Measurements from ENCODE around the gene SLC22A14.
"Not testable (repeated sequence)": the region's sequence is repeated elsewhere in the genome, so short reads cannot be mapped to it uniquely, and the experiment has no call there.

The SLC22A14 gene

DNA sequence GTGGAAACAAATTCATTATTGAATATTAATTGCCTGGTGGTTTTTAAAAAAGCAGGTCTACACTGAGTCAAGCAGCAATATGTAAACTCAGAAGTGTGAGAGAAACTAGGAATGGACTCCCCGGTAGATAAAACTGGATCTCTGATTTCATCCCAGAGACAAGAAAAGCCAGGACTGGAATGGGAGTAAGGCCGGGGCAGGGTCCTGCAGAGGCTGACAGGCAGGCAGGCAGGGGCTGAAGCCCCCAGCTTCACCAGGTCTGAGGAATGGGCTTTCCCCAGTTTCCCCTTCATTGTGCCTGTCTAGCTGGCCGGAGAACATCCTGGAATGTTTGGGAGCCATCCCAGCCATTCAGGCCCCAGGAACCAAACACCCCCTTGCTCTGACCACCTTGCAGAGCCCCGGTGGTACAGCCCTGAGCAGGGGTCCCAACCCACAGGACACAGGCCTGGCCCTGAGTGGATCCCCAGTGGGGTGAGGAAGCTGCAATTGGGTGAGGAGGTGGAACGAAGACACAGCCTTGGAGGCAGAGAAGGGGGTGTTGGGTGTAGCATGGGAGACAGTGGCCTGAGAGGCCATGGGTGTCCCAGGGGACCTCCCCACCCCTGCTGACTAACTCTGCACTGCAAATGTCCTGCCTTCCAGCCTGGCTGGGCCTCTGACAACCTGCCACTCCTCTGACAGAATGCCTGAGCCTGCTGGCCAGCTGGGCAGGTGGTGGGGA is 32.8 kb downstream of the SLC22A14 start:
- DNase-seq: no peak

DNA sequence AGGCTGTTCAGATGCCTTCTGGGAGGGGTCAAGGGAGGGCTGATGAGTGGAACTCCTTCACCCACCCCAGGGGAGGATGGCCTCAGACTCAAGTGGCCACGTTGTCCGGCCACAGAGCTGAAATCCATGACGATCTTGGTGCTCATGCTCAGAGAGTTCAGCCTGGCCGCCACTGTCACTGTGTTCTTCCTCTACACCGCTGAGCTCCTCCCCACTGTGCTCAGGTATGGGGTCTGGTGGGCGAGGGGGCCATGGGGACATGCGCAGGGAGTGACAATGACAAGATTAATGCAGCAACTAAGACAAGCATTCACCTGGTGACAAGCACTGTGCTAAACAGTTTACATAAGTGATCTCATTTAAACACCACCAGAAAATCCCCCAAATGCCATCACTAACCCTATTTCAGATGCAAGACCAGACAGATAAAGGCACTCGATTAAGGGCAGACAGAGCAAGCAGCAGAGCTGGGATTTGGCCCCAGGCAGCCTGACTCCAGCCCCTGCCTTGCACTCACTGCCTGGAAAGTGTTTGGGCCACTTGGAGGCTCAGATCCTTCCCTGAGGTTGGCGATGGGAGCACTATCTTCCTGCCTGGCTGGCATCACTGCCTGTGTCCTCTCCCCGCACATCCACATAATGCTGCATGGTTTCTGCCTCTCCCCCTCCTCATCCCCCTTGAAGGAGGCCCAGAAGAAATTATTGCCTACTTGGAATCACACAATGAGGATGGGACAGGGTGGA is 33.6 kb downstream of the SLC22A14 start:
- no peak for DNase-seq

DNA sequence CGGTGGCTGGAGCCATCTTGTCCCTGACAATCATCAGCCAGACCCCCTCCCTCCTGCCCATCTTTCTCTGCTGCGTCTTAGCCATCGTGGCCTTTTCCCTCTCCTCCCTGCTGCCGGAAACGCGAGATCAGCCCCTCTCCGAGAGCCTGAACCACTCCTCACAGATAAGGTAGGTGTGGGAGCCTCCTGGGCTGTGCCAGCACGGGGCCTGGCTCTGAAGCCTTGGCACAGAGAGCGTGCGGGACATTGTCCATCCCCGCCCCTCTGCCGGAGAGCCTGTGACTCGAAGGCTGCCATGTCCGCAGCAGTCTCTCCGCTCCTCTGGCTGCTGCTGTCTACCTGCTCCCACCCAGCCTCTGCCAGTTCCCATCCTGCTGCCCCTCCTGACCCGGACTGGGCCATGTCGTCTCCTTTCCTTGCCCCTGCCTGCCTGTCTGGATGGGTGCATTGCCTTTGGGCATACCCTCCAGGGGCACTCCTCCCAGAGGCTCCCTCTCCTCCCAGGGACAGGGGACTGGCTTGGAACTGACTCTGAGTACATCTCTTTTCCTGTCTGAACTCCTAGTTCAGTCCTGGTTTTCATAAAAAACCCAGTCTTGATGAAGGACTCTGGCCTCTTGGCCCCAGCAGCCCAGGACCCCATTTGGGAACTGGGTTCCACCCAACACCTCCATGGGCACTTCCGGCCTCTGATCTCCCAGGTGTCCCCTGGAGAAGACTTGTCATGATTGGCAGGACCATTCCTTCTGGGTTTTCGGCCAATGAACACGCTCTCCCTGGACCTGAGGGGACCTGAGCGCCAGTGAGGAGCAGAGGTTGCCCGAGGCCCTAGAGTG is 34.5 kb downstream of the SLC22A14 start:
- no peak for DNase-seq

DNA sequence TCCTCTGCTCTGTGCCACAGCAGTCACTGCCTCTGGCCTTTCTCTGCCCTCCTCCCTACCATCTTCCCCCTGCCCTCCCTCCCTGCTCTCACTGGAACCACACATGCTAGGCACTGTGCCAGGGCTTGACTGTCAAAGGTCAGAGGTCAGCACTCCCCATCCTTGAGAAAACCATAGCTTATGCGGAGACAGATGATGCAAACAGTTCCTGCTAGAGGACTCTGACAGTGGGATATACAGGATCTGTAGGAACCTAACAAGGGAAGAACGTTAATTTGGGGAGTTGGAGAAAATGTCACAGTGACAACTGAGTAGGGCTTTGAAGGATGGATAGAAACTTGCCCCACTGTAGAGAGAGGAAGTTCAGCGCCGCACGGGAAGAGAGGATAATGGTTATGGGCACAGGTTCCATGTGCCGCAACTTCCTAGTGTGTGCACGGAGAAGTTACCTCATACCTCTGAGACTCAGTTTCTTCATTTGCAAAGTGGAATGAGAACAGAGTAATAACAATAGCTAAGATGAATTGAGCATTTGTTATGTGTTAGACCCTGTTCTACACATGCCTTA is 35.2 kb downstream of the SLC22A14 start:
- DNase-seq: no peak

DNA sequence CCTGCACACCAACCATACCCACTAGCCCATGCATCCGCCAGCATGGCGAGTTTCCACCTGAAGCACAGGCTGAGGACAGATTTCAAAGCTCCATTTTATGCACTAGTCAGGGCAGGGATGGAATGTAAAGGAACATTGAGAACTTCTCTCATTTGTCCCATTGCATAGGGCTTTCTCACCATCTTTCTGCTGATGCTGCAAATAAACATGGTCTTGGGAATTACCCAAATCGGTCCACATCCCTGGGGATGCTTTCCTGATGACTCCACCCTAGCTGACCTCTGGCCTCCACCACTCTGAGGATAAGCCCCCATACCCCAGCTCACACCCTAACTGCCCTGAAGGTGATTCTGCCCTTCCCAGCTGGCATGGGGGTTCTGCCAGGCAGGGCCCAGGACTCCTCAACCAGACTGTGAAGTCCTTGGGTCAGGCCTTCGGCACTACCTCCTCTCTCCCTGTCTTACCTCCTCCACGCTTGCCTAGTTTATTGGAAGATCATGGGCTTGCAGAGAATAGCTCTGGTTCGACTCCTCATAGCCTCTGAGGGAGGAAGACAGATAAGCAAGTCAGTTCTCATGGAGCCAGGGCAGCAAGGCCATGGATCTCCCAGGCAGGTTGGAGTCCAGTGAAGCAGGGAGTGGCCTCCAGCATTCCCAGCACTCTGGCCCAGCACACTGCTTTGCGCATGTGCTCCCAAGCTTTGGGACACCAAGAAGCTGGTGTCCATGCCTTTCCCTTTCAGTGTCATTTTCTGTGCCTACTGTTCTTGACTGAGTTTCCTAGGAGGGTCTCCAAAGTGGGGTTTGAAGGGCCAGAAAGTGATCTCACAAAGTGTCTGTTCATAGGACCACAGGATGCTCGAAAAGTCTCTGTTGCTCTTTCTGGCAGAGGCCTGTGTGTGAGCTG is 36.9 kb downstream of the SLC22A14 start:
- DNase-seq: no peak

DNA sequence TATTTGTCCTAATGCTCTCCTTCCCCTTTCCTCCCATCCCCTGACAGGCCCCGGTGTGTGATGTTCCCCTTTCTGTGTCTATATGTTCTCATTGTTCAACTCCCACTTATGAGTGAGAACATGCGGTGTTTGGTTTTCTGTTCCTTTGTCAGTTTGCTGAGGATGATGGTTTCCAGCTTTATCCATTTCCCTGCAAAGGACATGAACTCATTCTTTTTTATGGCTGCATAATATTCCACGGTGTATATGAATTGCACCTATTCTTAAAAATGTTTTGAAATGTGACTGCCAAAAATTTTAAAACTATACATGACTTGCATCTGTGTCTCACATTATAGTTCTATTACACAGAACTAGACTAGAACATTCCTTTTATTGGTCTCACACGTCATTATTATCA is 38.5 kb downstream of the SLC22A14 start:
- DNase-seq: not testable (repeated sequence)

DNA sequence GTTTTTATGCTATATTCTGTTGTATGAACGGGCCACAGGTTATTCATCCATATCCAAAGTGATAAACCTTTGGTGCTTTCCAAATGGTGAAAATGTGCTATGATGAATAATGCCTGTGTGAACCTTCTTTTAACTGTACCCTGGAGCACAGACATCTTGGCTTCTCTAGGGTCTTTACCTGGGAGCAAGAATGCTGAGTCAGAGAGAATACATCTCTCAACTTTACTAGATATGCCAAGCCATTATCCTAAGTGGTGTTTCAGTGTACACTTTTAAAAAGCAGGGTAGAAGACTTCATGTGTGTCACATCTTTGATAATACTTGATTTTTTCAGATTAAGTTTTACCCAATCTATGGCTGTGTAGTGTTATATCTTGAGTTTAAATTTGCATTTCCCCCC is 41.0 kb downstream of the SLC22A14 start:
- no peak for DNase-seq

DNA sequence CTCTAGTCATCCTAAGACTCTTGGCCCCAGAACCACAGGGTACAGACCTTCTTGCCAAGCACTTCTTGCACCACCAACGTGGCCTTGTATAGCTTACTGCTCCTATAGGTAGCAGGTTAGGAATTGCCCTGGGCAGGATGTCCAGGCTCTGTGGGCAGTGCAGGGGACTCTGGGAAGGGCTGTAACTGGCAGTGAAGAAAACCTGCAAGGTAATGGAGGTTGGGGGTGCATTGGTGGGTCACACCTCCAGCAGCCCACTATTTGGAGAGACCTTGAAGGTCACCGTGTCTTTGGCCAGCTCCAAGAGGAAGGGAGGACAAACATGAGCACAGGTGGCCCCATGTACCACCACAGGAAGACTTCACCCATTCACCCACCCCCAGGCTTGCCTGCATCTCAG is 43.2 kb downstream of the SLC22A14 start:
- DNase-seq: no peak

DNA sequence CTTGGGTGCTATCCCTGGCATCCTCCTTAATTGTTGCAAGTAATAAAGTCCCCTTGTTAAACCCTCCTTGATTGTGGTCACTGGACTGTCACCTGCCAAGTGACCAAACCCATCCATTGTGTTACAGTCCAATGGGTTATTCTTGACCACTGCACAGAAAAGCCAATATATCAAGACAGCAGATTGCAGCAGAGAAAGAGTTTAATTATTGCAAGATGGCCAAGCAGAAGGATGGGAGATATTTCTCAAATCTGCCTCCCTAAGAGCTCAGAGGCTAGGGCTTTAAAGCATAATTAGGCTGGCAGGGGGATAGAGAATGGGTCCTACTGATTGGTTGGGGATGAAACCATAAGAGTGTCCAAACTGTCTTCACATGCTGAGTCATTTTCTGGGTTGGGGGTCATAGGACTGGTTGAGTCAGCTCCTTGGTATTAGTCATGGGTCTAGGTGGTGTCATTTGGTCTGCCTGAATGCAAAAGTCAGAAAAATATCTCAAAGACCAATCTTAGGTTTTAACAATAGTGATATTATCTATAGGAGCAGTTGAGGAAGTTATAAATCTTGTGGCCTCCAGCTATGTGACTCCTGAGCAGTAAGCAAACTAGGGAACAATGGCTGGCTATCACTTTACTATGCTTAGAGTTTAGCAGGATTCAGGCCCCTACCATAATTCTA is 45.4 kb downstream of the SLC22A14 start:
- no peak for DNase-seq

DNA sequence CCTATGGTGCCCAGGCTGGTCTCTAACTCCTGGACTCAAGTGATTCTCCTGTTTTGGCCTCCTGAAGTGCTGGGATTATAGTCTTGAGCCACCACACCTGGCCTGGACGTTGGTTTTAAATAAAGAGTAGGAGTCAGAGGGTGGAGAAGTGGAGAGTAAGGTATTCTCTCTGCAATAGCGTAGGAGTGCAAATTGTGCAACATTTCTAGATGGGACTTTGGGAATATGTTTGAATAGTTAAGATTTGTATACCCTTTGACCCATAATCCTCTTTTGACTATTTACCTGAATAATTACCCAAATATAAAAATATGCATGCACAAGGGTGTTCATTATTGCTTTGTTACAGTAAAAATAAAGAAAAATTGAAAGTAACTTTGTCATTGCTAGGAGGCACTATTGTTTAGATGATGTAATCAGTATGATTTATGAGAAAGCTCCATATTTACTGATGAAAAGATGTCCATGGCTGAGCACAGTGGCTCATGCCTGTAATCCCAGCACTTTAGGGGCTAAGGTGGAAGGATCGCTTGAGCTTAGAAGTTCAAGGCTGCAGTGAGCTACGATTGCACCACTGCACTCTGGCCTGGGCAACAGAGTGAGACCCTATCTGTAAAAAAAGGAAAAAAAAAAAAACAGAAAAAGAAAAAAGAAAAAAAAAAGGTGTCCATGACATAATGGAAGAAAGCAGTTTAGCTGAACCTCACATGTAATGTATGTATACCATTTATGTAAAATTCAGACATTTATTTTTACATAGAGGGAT is 49.3 kb downstream of the SLC22A14 start:
- no peak for DNase-seq

DNA sequence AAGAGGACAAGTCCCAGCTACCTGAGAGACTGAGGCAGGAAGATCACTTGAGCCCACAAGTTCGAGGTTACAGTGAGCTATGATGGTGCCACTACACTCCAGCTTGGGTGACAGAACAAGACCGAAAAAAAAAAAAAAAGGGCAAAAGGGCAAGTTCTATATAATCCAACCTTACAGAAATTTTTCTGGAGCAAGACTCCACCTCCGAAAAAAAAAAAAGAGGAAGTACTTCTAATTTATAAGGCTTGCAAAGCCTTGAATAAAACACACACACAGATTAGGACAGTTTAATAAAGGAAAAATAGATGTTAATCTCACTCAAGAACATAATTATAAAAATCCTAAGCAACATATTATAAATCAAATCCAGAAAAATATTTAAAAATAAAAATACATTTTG is 50.1 kb downstream of the SLC22A14 start:
- DNase-seq: no peak

DNA sequence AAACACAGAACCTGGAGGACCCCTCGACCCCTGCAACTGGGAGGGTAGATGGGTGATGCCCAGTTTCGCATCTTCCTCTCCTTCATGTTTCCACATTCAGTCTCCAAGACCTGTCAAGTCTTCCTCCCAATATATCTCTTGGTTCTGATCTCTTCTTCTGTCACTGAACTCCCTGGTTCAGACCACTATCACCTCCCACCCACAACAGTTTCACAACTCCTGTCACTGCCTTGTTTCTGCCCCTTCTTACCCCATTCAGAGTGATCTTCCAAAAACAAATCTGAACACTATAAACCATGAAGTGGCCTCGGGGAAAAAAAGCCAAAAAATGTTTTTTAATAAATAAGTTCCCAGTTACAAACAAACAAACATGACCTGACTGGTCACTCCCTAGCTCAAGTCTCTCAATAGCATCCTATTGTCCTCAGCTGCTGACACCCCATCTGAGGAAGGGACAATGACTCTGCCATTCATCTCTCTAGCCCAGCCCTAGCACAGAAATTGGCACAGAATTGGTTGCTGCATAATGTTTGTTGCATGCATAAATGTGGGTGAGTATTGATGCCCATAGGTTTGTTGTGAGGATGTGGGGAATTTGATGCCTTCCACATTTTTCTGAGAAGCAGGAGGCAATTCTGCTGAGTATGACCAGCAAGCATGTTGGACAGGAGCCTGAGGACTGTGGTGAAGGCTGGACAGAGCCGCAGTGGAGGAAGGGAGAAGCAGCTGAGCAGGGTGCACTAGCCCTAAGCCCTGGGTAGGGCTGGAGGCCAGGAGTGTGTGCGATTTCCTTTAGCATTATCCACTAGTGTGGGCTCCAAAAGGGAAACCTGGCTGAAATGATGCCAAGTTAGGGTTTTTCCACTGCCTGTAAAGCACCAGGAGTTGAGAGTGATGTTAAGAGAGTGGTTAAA is 52.3 kb downstream of the SLC22A14 start:
- DNase-seq: no peak

DNA sequence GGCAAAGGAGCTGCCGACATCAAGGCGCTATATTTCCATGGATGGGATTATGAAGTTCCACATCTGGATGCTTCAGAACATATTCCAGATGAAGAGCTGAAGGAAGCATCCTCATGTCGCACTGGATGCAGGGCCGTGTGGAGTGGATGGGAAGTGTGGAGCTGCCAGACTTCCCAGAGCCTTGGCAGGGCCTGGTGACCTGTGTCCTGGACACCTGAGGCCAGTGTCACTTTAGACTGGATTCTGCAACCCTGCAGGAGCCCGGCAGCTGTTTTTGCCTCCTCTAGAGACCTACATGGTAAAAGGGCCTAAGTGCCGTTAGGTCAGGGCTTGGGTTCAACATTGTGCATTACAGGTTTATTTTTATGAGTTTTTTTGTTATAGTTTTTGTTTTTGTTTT is 53.2 kb downstream of the SLC22A14 start:
- DNase-seq: no peak

DNA sequence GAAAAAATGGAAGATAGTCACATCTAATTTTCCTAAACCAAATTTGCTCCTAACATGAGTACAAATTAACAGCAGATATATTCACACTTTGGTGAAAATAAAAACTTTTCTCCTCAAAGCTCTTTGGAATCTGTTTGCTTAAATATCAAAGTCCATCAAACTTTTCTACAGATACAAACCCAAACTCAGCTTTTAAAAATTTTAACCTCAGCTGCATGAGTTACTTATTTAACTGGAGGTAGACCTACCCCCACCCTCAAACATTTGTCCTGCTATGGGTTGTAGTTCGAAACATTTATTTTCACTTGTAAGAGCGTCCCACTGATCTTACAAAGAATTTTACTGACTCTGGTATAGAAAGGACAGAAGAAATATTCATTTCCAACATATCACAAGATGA is 55.6 kb downstream of the SLC22A14 start:
- no peak for DNase-seq

DNA sequence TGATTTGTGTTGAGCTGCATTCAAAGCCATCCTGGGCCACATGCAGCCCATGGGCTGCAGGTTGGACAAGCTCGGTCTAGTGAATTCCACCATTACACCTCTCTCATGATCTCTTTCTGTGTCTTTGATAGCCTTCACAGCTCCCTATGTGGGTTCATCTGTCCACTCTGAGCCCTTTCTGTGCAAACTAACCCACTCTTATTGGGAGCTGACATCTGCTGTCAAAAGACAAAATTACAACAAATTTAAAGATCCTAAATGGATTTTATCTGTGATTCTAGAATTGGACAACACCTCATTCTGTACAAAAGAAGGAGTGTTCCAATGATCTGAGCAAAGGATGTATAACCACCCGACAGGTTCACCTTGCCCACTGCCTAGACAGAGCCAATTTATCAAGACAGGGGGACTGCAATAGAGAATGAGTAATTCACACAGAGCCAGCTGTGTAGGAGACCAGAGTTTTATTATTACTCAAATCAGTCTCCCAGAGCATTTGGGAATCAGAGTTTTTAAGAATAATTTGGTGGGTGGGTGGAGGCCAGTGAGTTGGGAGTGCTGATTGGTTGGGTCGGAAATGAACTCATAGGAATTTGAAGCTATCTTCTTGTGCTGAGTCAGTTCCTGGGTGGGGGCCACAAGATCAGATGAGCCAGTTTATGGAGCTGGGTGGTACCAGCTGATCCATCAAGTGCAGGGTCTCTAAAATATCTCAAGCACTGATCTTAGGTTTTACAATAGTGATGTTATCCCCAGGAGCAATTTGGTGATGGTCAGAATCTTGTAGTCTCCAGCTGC is 61.9 kb downstream of the SLC22A14 start:
- DNase-seq: no peak

DNA sequence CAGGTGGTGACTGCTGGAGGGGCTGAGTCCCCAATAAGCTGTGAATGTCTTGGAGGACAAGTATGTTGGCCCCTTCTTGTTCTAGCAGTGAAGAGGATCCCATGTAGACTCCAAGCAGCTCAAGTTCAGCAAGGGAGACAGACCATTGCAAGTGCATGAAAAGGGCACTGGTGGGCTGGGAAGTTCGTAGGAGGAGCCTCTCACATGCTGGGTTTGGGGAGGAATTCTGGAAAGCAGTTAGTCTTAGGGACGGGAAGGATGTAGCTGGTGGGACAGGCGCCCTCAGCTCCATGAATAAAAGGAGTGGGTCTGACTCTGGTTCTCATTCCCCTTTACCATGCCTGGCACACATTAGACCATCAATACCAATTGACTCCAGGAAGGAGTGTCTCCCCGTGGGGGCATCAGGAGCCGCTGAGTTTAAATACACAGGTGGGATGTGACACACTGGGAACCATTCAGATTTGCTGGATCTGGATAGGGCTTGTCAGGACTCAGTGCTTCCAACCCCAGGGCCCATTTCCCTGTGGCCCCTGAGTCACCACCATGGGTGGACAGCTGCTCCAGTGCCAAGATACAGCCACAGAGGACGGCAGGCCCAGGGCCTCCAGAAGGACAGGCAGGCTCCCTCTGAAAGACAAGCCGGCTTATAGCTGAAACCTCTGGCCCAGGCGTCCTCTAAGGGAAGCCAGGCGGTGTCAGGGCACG is 63.9 kb downstream of the SLC22A14 start:
- DNase-seq: no peak

DNA sequence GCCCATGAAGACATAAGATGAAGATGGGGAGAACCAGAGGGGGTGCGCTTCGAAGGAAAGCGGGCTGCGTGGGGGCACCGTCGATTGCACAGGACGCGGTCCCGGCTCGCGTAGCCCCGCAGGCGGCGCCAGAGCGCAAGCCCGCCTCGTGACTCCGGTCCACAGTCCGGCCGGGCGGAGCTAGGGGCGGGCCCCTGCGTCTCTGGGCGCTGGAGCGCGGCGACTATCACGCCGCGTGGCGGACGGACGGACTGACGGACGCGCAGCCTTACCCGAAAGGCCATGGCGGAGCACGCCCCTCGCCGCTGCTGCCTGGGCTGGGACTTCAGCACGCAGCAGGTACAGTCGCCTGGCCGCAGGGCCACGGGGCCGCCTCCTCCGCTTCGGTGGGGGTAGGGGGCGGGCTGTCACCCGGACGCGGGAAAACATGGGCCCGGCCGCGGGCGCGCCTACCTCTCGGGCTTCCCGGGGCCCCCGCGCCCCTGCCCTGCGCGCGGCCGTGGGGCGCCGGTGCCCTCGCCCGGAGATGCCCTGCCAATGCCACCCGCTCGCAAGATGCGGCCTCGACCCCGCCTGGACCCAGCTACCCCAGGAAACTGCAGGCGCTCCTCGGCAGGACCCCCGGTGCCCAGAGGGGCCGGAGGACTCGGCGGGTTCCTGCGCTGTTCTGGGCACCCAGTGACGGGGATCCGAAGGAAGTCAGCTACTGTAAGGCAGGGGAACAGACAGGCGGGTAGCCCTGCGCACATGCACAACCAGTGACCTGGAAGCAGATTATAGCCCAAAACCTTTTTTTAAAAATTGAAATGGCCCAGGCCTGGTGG is 64.7 kb downstream of the SLC22A14 start, which contains the start of gene XYLB:
TSS of gene XYLB (plus strand) at position 199 of the 824 bp plus-strand sequence. CDS start at position 283, 84 bp downstream.
- DNase-seq: peak; percentile 49
